Transverse colon (tissue), 4 donors: ENCODE data around the gene DCP1B. TPM values are rescaled to one million over a fixed set of nuclear protein-coding genes. Genes with fewer than 3 reads are reported as not detected.

Experiments
- DNase-seq: peaks from one replicate; pipeline ENCODE4 v3.0.0-alpha.2; 2019
- H3K27ac ChIP-seq, 4 donors: fragments of 200-600 bp; sonication (generic); 2 replicates each; pipeline ENCODE4 v1.5.1; 2016 to 2018; ENCODE audit warnings: inconsistent platforms in 4 of 4
- H3K27me3 ChIP-seq: fragments of 200-600 bp; sonication (generic); 2 replicates; pipeline ENCODE4 v1.5.1; 2017; ENCODE audit warnings: inconsistent platforms
- H3K36me3 ChIP-seq, 4 donors: fragments of 200-600 bp; sonication (generic); 2 replicates each; pipeline ENCODE4 v1.5.1; 2017 to 2019; ENCODE audit warnings: inconsistent platforms in 4 of 4
- H3K4me1 ChIP-seq, 4 donors: fragments of 200-600 bp; sonication (generic); 2 replicates each; pipeline ENCODE4 v1.5.1; 2017 to 2020; ENCODE audit warnings: inconsistent platforms in 4 of 4
- H3K4me3 ChIP-seq, 4 donors: fragments of 200-600 bp; sonication (generic); 1 replicate in 1 of 4; 2 replicates in 3 of 4; pipeline versions ENCODE4 v1.5.1 to v1.6.1; 2017 to 2019; ENCODE audit warnings: inconsistent platforms in 4 of 4
- H3K9me3 ChIP-seq, 2 donors: fragments of 200-600 bp; sonication (generic); 2 replicates each; pipeline ENCODE4 v1.5.1; 2017 to 2019; ENCODE audit warnings: inconsistent platforms in 2 of 2
- CTCF ChIP-seq, 5 experiments: fragments of 200-600 bp in 3 of 5; fragments of 450-650 bp in 2 of 5; sonication (generic) in 3 of 5; IDR thresholded peaks; 1 replicate in 2 of 5; 2 replicates in 3 of 5; pipeline ENCODE4 v1.5.1; 2016 to 2017; ENCODE audit warnings: antibody characterized with exemption in 5 of 5, inconsistent platforms in 3 of 5, mild to moderate bottlenecking in 2 of 5, moderate library complexity in 1 of 5
- EP300 ChIP-seq: sonication (generic); formaldehyde crosslinking; IDR thresholded peaks from one replicate; pipeline ENCODE4 v1.6.1; 2017; ENCODE audit warnings: antibody characterized with exemption, low read depth
- POLR2A ChIP-seq: fragments of 450-650 bp; IDR thresholded peaks from one replicate; pipeline ENCODE4 v1.6.1; 2016; ENCODE audit warnings: antibody characterized with exemption, mild to moderate bottlenecking, moderate library complexity
- POLR2AphosphoS5 ChIP-seq, 3 donors: sonication (generic); formaldehyde crosslinking; IDR thresholded peaks; one replicate each; pipeline ENCODE4 v1.6.1; 2016; ENCODE audit warnings: antibody characterized with exemption in 3 of 3
- WGBS, 2 donors: methylation state at CpG; one replicate each; pipeline ENCODE4 v1.1.5; 2018; ENCODE audit warnings: low coverage in 1 of 2; 5-methylcytosine and 5-hydroxymethylcytosine counted together
- in situ Hi-C, 4 donors: fragments of 200-750 bp; cut with MboI; loops; one replicate each; pipeline versions ENCODE4 v1.15.0 to v1.15.1; 2017; ENCODE audit warnings: low sequenced_read_pairs in 3 of 4, low pct_ligation_motif_present in 1 of 4, low pct_unique_long_range_greater_than_20kb in 1 of 4
- intact Hi-C: fragments of 100-400 bp; cut with DNase I; formaldehyde crosslinking; loops from one replicate; pipeline ENCODE4 v1.15.1; 2023; ENCODE audit warnings: low total_unique reads
- total RNA-seq, 4 donors: library from RNA; depleted of rRNA; stranded (reverse); fragments of >200 nt; gene quantifications; one replicate each; pipeline ENCODE4 v1.1.0, GENCODE V29; 2016

The DCP1B gene
- total RNA-seq, 4 donors from 2014 or later = 17.3 to 26.2 (median 20.6) TPM

GRCh38 chr12:1910468-1910867 lies 93.8 kb downstream of the DCP1B start:
- Histone ChIP-seq H3K27ac (no peak overlapping the region), H3K36me3 (no peaks in the 10 kb centered on the region), H3K9me3 (peaks cover 0 to 6% of the 10 kb centered on the region in 2 donors), H3K4me1 (peaks cover 0 to 7% (median 0%) of the 10 kb centered on the region in 4 donors), H3K4me3 (no peak overlapping the region), H3K27me3 (peaks cover 3% of the 10 kb centered on the region)
- intact Hi-C loops = no loop called here
- in situ Hi-C loops = no loop called here
- no peak for DNase-seq
- no peak for TF ChIP-seq POLR2A
- no peak for TF ChIP-seq CTCF (IDR thresholded peaks at IDR 0.05)
- no peak for TF ChIP-seq EP300
- TF ChIP-seq POLR2AphosphoS5 (IDR thresholded peaks at IDR 0.05) = no peak
- WGBS, 2 donors = 94% methylated on average over 3 of the region's 3 CpGs

- Histone ChIP-seq H3K27me3 (peaks cover 3% of the 10 kb centered on the region), H3K36me3 (no peaks in the 10 kb centered on the region), H3K27ac (no peak overlapping the region), H3K9me3 (peaks cover 15 to 17% of the 10 kb centered on the region in 2 donors), H3K4me1 (peaks cover 0 to 7% (median 0%) of the 10 kb centered on the region in 4 donors), H3K4me3 (no peak overlapping the region)
- in situ Hi-C loops = no loop called here
- WGBS, 2 donors = 96% methylated on average over 15 of the region's 26 CpGs; no CpG with 5 or more reads in 1 of the 2 donors
- DNase-seq = no peak
- TF ChIP-seq CTCF (IDR thresholded peaks at IDR 0.05) (no peak), EP300 (no peak), POLR2A (no peak), POLR2AphosphoS5 (IDR thresholded peaks at IDR 0.05) (no peak)
- intact Hi-C loops = loop anchor here (10.0 kb wide), 1 partner anchor 74 kb away; no protein-coding TSS in a partner anchor
Measured at GRCh38 chr12:1908758-1909157, 95.5 kb downstream of the DCP1B start.

GRCh38 chr12:1907652-1908611 lies 96.3 kb downstream of the DCP1B start:
- TF ChIP-seq CTCF (IDR thresholded peaks at IDR 0.05) (no peak), POLR2AphosphoS5 (IDR thresholded peaks at IDR 0.05) (no peak), EP300 (no peak), POLR2A (no peak)
- Histone ChIP-seq H3K9me3 (peaks cover 19 to 20% of the 10 kb centered on the region in 2 donors), H3K4me1 (peaks cover 0 to 7% (median 0%) of the 10 kb centered on the region in 4 donors), H3K27me3 (peaks cover 3% of the 10 kb centered on the region), H3K4me3 (peak overlapping the region in 2 of 4 donors; percentile 25 to 31), H3K36me3 (no peaks in the 10 kb centered on the region), H3K27ac (no peak overlapping the region)
- in situ Hi-C loops = no loop called here
- DNase-seq = peak; percentile 49
- WGBS, 2 donors = 37% methylated on average over 61 of the region's 67 CpGs; no CpG with 5 or more reads in 1 of the 2 donors
- intact Hi-C loops = loop anchor here (10.0 kb wide), 1 partner anchor 73 kb away; no protein-coding TSS in a partner anchor

- no peak overlapping the region for H3K4me3 ChIP-seq
- peaks cover 23 to 25% of the 10 kb centered on the region in 2 donors for H3K9me3 ChIP-seq
- H3K36me3 ChIP-seq = no peaks in the 10 kb centered on the region
- in situ Hi-C loops (no loop called here), intact Hi-C loops (loop anchor here (10.0 kb wide), 1 partner anchor 72 kb away; no protein-coding TSS in a partner anchor)
- peaks cover 3% of the 10 kb centered on the region for H3K27me3 ChIP-seq
- no peak for TF ChIP-seq EP300
- TF ChIP-seq CTCF (IDR thresholded peaks at IDR 0.05) = no peak
- no peak for TF ChIP-seq POLR2A
- TF ChIP-seq POLR2AphosphoS5 (IDR thresholded peaks at IDR 0.05) = no peak
- H3K27ac ChIP-seq = no peak overlapping the region
- peaks cover 0 to 7% (median 0%) of the 10 kb centered on the region in 4 donors for H3K4me1 ChIP-seq
- no peak for DNase-seq
- WGBS, 2 donors = 10 to 46% methylated on average over 2 to 3 of the region's 3 CpGs
Measured at GRCh38 chr12:1906579-1906978, 97.7 kb downstream of the DCP1B start.
